H9 (cell line): Measurements from ENCODE around the gene SYT17. TPM values are rescaled to one million over a fixed set of nuclear protein-coding genes. Genes with fewer than 3 reads are reported as not detected.
A peak's percentile ranks its signal among the peaks of the same experiment; 100 is the strongest.

Source experiments
- DNase-seq: peaks from one replicate; pipeline ENCODE4 v3.0.0-alpha.2; 2017
- H2AFZ ChIP-seq: one replicate; pipeline ENCODE4 v1.6.1; 2013; ENCODE audit warnings: mild to moderate bottlenecking, low read length, control low read depth, moderate library complexity
- H2AK5ac ChIP-seq: 2 replicates; pipeline ENCODE4 v1.6.1; 2013; ENCODE audit warnings: low read length, control low read depth, mixed read lengths; ENCODE audit not compliant: insufficient read length
- H2BK120ac ChIP-seq: one replicate; pipeline ENCODE4 v1.6.1; 2013; ENCODE audit warnings: low read depth, mild to moderate bottlenecking, low read length, control low read depth, inconsistent platforms; ENCODE audit not compliant: poor library complexity, severe bottlenecking
- H2BK12ac ChIP-seq: 2 replicates; pipeline ENCODE4 v1.6.1; 2013; ENCODE audit warnings: low read length, control low read depth, mixed read lengths, low read depth; ENCODE audit not compliant: insufficient read length
- H2BK15ac ChIP-seq: 2 replicates; pipeline ENCODE4 v1.6.1; 2013; ENCODE audit warnings: low read depth, low read length, control low read depth
- H2BK20ac ChIP-seq: one replicate; pipeline ENCODE4 v1.6.1; 2013; ENCODE audit warnings: low read depth, mild to moderate bottlenecking, low read length, control low read depth, inconsistent platforms; ENCODE audit not compliant: poor library complexity, severe bottlenecking
- H2BK5ac ChIP-seq: 2 replicates; pipeline ENCODE4 v1.6.1; 2013; ENCODE audit warnings: low read length, control low read depth, mixed read lengths; ENCODE audit not compliant: insufficient read length
- H3K14ac ChIP-seq: 2 replicates; pipeline ENCODE4 v1.6.1; 2013; ENCODE audit warnings: low read length, control low read depth; ENCODE audit not compliant: insufficient read depth
- H3K18ac ChIP-seq: 2 replicates; pipeline ENCODE4 v1.6.1; 2013; ENCODE audit warnings: low read depth, mild to moderate bottlenecking, mixed read lengths, low read length, control low read depth; ENCODE audit not compliant: insufficient read length
- H3K23ac ChIP-seq: 2 replicates; pipeline ENCODE4 v1.6.1; 2013; ENCODE audit warnings: low read length, control low read depth, mixed read lengths, low read depth; ENCODE audit not compliant: insufficient read length
- H3K23me2 ChIP-seq: 2 replicates; pipeline ENCODE4 v1.6.1; 2013; ENCODE audit warnings: low read depth, mild to moderate bottlenecking, mixed read lengths, low read length, control low read depth; ENCODE audit not compliant: insufficient read length, poor library complexity, severe bottlenecking
- H3K27ac ChIP-seq: 2 replicates; pipeline ENCODE4 v1.5.1; 2013; ENCODE audit warnings: low read length, control low read depth, mixed read lengths, low read depth; ENCODE audit not compliant: insufficient read length
- H3K27me3 ChIP-seq: 2 replicates; pipeline ENCODE4 v1.6.1; 2013; ENCODE audit warnings: low read length, control low read depth, inconsistent platforms; ENCODE audit not compliant: insufficient read depth
- H3K4ac ChIP-seq: 2 replicates; pipeline ENCODE4 v1.6.1; 2013; ENCODE audit warnings: low read depth, mild to moderate bottlenecking, control low read depth, inconsistent platforms, low read length, moderate library complexity
- H3K4me1 ChIP-seq: 2 replicates; pipeline ENCODE4 v1.6.1; 2013; ENCODE audit warnings: low read length, control low read depth, inconsistent platforms; ENCODE audit not compliant: insufficient read depth
- H3K4me2 ChIP-seq: 2 replicates; pipeline ENCODE4 v1.6.1; 2013; ENCODE audit warnings: low read length, control low read depth, mixed read lengths; ENCODE audit not compliant: insufficient read length, insufficient read depth
- H3K56ac ChIP-seq: 2 replicates; pipeline ENCODE4 v1.6.1; 2013; ENCODE audit warnings: low read depth, mild to moderate bottlenecking, mixed read lengths, low read length, control low read depth; ENCODE audit not compliant: insufficient read length
- H3K79me1 ChIP-seq: 2 replicates; pipeline ENCODE4 v1.6.1; 2013; ENCODE audit warnings: low read depth, mild to moderate bottlenecking, moderate library complexity, low read length, control low read depth, inconsistent platforms; ENCODE audit not compliant: insufficient read depth, poor library complexity, severe bottlenecking
- H3K79me2 ChIP-seq: 2 replicates; pipeline ENCODE4 v1.6.1; 2013; ENCODE audit warnings: low read length, control low read depth, inconsistent platforms; ENCODE audit not compliant: insufficient read depth
- H3K9ac ChIP-seq: 2 replicates; pipeline ENCODE4 v1.6.1; 2013; ENCODE audit warnings: low read length, control low read depth, mixed read lengths; ENCODE audit not compliant: insufficient read length; ENCODE audit errors: extremely low read depth
- H3K9me3 ChIP-seq: one replicate; pipeline ENCODE4 v1.6.1; 2013; ENCODE audit warnings: low read depth, low read length, inconsistent platforms; ENCODE audit not compliant: control insufficient read depth
- H3T11ph ChIP-seq: one replicate; pipeline ENCODE4 v1.6.1; 2013; ENCODE audit warnings: mild to moderate bottlenecking, low read length, control low read depth, inconsistent platforms
- H4K20me1 ChIP-seq: one replicate; pipeline ENCODE4 v1.6.1; 2013; ENCODE audit not compliant: control insufficient read depth, insufficient read length, insufficient read depth
- H4K5ac ChIP-seq: 2 replicates; pipeline ENCODE4 v1.6.1; 2013; ENCODE audit warnings: low read depth, mild to moderate bottlenecking, mixed read lengths, low read length, control low read depth; ENCODE audit not compliant: insufficient read length
- H4K8ac ChIP-seq: replicated peaks from 2 replicates; pipeline ENCODE4 v1.6.1; 2013; ENCODE audit warnings: low read length, control low read depth, mixed read lengths, low read depth; ENCODE audit not compliant: insufficient read length
- H4K91ac ChIP-seq: 2 replicates; pipeline ENCODE4 v1.6.1; 2013; ENCODE audit warnings: low read depth, mild to moderate bottlenecking, moderate library complexity, mixed read lengths, low read length, control low read depth; ENCODE audit not compliant: insufficient read length
- H3K27ac Mint-ChIP-seq, 3 experiments: 2 replicates in 2 of 3; 3 replicates in 1 of 3; pipeline ENCODE4 v1.8.0; 2020 to 2021; ENCODE audit warnings: mixed read lengths in 3 of 3, mild to moderate bottlenecking in 1 of 3, moderate library complexity in 1 of 3
- H3K27me3 Mint-ChIP-seq: 2 replicates; pipeline ENCODE4 v1.8.0; 2021; ENCODE audit warnings: low read depth, mild to moderate bottlenecking, moderate library complexity, mixed read lengths
- H3K36me3 Mint-ChIP-seq, 3 experiments: 2 replicates in 2 of 3; 3 replicates in 1 of 3; pipeline ENCODE4 v1.8.0; 2020 to 2021; ENCODE audit warnings: low read depth in 3 of 3, mixed read lengths in 3 of 3; ENCODE audit not compliant: insufficient read depth in 1 of 3
- H3K4me1 Mint-ChIP-seq, 2 experiments: 2 replicates each; pipeline ENCODE4 v1.8.0; 2020; ENCODE audit warnings: mixed read lengths in 2 of 2
- H3K4me3 Mint-ChIP-seq, 2 experiments: 2 replicates in 1 of 2; 3 replicates in 1 of 2; pipeline ENCODE4 v1.8.0; 2020 to 2021; ENCODE audit warnings: mild to moderate bottlenecking in 2 of 2, mixed read lengths in 2 of 2, moderate library complexity in 1 of 2
- H3K9me3 Mint-ChIP-seq, 2 experiments: 2 replicates in 1 of 2; 3 replicates in 1 of 2; pipeline ENCODE4 v1.8.0; 2020; ENCODE audit warnings: mild to moderate bottlenecking in 2 of 2, mixed read lengths in 2 of 2, moderate library complexity in 1 of 2
- WGBS: extraction: QIAGEN DNeasy Blood & Tissue Kit; methylation state at CpG from one replicate; pipeline ENCODE4 v1.1.7; 2013; ENCODE audit warnings: missing lambda C conversion rate, low lambda C conversion rate, mixed read lengths; ENCODE audit not compliant: insufficient read length; ENCODE audit errors: extremely low coverage; 5-methylcytosine and 5-hydroxymethylcytosine counted together
- long read RNA-seq: library from polyadenylated mRNA; unstranded; transcript quantifications from one replicate; pipeline ENCODE4 v2.0.0, GENCODE V29; 2020
- total RNA-seq: library from RNA; stranded (reverse); gene quantifications from 2 replicates; pipeline ENCODE4 v1.2.1, GENCODE V29; 2021
- TF ChIP-seq, protein P1 (sequence below): fragments of 200-600 bp; sonication (generic); conservative IDR thresholded peaks from 3 replicates; pipeline ENCODE4 v1.8.0; 2021; ENCODE audit warnings: antibody characterized with exemption, mild to moderate bottlenecking

SYT17 gene, protein sequence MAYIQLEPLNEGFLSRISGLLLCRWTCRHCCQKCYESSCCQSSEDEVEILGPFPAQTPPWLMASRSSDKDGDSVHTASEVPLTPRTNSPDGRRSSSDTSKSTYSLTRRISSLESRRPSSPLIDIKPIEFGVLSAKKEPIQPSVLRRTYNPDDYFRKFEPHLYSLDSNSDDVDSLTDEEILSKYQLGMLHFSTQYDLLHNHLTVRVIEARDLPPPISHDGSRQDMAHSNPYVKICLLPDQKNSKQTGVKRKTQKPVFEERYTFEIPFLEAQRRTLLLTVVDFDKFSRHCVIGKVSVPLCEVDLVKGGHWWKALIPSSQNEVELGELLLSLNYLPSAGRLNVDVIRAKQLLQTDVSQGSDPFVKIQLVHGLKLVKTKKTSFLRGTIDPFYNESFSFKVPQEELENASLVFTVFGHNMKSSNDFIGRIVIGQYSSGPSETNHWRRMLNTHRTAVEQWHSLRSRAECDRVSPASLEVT
- total RNA-seq, result 2.6 and 3.0 TPM in 2 replicates
- long read RNA-seq, result 0 reads

DNA sequence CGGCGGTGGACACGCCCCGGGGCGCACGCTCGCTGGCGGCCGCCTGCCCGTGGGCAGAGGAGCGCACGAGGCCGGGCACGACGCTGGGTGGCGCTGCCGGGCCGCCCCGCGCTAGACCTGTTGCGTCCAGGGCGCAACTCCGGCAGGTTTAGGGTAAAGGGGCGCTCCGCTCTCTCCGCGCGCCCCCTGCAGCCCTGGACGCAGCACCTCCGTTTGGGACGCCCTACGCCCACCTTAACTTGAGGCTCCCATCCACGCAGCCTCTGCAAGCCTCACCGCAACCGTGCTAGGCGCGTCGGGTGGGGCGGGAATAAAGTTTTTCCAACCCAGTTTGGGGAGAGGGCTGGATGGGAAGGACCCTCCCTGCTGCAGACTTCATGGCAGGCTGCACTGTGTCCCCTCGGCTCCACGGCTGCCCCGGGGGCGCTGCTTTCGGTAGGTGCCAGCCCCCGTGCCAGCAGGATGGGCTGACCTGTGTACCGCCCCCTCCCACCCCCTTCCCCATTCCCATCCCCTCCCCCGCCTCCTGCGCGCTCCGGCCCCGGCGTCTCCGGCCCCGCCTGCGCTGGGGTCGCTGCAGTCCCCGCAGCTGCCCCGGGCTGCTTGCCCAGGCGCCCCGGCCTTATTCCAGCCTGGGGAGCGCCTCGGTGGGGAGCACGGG, at the start of gene SYT17:
TSS of gene SYT17 (plus strand) at position 531 of the 661 bp plus-strand sequence. CDS start 407 bp downstream, outside the sequence.
- Histone ChIP-seq H3K4me1 (no peaks in the 10 kb centered on the region), H3K79me2 (no peaks in the 10 kb centered on the region), H3T11ph (no peak within 1 kb of the TSS), H2AFZ (no peak within 1 kb of the TSS), H2BK120ac (no peak within 1 kb of the TSS), H3K4me2 (peak within 1 kb of the TSS; percentile 60), H3K23ac (no peak within 1 kb of the TSS), H4K20me1 (no peaks in the 10 kb centered on the region), H3K9ac (no peak within 1 kb of the TSS), H2BK15ac (no peak within 1 kb of the TSS), H3K27ac (no peak within 1 kb of the TSS), H3K79me1 (no peaks in the 10 kb centered on the region), H2BK20ac (no peak within 1 kb of the TSS), H3K56ac (no peak within 1 kb of the TSS), H3K9me3 (no peaks in the 10 kb centered on the region), H4K8ac (no peak within 1 kb of the TSS), H3K18ac (no peak within 1 kb of the TSS), H3K4ac (no peak within 1 kb of the TSS), H2AK5ac (no peak within 1 kb of the TSS), H3K27me3 (peaks cover 6% of the 10 kb centered on the region; the same call in 1 of the 2 replicates), H2BK5ac (no peak within 1 kb of the TSS), H4K91ac (no peak within 1 kb of the TSS), H2BK12ac (no peak within 1 kb of the TSS), H3K14ac (no peak within 1 kb of the TSS; the same call in 1 of the 2 replicates), H3K23me2 (peaks cover 12% of the 10 kb centered on the region), H4K5ac (no peak within 1 kb of the TSS)
- Mint-ChIP-seq H3K4me1 (peaks cover 4% of the 10 kb centered on the region in 2 experiments), H3K27me3 (peaks cover 30% of the 10 kb centered on the region), H3K4me3 (peak within 1 kb of the TSS; percentile 75 to 85), H3K36me3 (no peaks in the 10 kb centered on the region), H3K9me3 (no peaks in the 10 kb centered on the region), H3K27ac (no peak within 1 kb of the TSS)
- no CpG with 5 or more reads among the region's 63 CpGs for WGBS
- peak; percentile 83 for DNase-seq
- TF ChIP-seq, protein P1, sequence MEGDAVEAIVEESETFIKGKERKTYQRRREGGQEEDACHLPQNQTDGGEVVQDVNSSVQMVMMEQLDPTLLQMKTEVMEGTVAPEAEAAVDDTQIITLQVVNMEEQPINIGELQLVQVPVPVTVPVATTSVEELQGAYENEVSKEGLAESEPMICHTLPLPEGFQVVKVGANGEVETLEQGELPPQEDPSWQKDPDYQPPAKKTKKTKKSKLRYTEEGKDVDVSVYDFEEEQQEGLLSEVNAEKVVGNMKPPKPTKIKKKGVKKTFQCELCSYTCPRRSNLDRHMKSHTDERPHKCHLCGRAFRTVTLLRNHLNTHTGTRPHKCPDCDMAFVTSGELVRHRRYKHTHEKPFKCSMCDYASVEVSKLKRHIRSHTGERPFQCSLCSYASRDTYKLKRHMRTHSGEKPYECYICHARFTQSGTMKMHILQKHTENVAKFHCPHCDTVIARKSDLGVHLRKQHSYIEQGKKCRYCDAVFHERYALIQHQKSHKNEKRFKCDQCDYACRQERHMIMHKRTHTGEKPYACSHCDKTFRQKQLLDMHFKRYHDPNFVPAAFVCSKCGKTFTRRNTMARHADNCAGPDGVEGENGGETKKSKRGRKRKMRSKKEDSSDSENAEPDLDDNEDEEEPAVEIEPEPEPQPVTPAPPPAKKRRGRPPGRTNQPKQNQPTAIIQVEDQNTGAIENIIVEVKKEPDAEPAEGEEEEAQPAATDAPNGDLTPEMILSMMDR, result peak; percentile 93
